ENCODE measurements around the gene CDH5. TPM values are rescaled to one million over a fixed set of nuclear protein-coding genes. Genes with fewer than 3 reads are reported as not detected.

CDH5 gene
- total RNA-seq, 1 experiment from 2014 or later, result 0.26 TPM

GRCh38 chr16:66382171-66382965, 15.9 kb downstream of the CDH5 start:
- POLR2A ChIA-PET (ENCODE audit: low non-redundant PET), result no interaction called here
- BruUV-seq (replicated peaks), result no TSS peak
- Histone ChIP-seq H3K9me3 (ENCODE audit: low read depth, low read length, poor library complexity, severe bottlenecking) (no peaks in the 10 kb centered on the region), H3K4me3 (ENCODE audit: low read depth, low read length, poor library complexity, severe bottlenecking) (no peak overlapping the region), H3K4me1 (ENCODE audit: insufficient read depth, low read length, poor library complexity, severe bottlenecking) (no peaks in the 10 kb centered on the region), H3K27ac (ENCODE audit: low read depth, low read length, poor library complexity, severe bottlenecking) (no peak overlapping the region), H3K36me3 (ENCODE audit: insufficient read depth, low read length, poor library complexity, severe bottlenecking) (no peaks in the 10 kb centered on the region), H3K27me3 (replicated peaks; ENCODE audit: insufficient read depth, low read depth, low read length, poor library complexity) (no peaks in the 10 kb centered on the region)
- intact Hi-C loops (cut with micrococcal nuclease; ENCODE audit: unreplicated experiment), result no loop called here
- no peak for DNase-seq (ENCODE audit: low spot score)
- CTCF ChIA-PET, result no interaction called here
- no peak for TF ChIP-seq EZH2 (IDR thresholded peaks at IDR 0.05; ENCODE audit: borderline replicate concordance, low read depth, low read length, poor library complexity, severe bottlenecking)
- TF ChIP-seq CTCF (conservative IDR thresholded peaks at IDR 0.05; ENCODE audit: low read depth, low read length), result no peak

- H3K4me3 ChIP-seq (ENCODE audit: low read depth, low read length, poor library complexity, severe bottlenecking), result no peak overlapping the region
- H3K9me3 ChIP-seq (ENCODE audit: low read depth, low read length, poor library complexity, severe bottlenecking), result no peaks in the 10 kb centered on the region
- peak; percentile 40 for DNase-seq (ENCODE audit: low spot score)
- H3K27ac ChIP-seq (ENCODE audit: low read depth, low read length, poor library complexity, severe bottlenecking), result no peak overlapping the region
- intact Hi-C loops (cut with micrococcal nuclease; ENCODE audit: unreplicated experiment), result no loop called here
- H3K36me3 ChIP-seq (ENCODE audit: insufficient read depth, low read length, poor library complexity, severe bottlenecking), result no peaks in the 10 kb centered on the region
- no peaks in the 10 kb centered on the region for H3K4me1 ChIP-seq (ENCODE audit: insufficient read depth, low read length, poor library complexity, severe bottlenecking)
- TF ChIP-seq EZH2 (IDR thresholded peaks at IDR 0.05; ENCODE audit: borderline replicate concordance, low read depth, low read length, poor library complexity, severe bottlenecking) (no peak), CTCF (conservative IDR thresholded peaks at IDR 0.05; ENCODE audit: low read depth, low read length) (no peak)
- H3K27me3 ChIP-seq (replicated peaks; ENCODE audit: insufficient read depth, low read depth, low read length, poor library complexity), result no peaks in the 10 kb centered on the region
- POLR2A ChIA-PET (ENCODE audit: low non-redundant PET), result no interaction called here
- CTCF ChIA-PET, result no interaction called here
- no TSS peak for BruUV-seq (replicated peaks)
These were observed 16.4 kb downstream of the CDH5 start for GRCh38 chr16:66382966-66383299.

- Histone ChIP-seq H3K27me3 (replicated peaks; ENCODE audit: insufficient read depth, low read depth, low read length, poor library complexity) (no peaks in the 10 kb centered on the region), H3K9me3 (ENCODE audit: low read depth, low read length, poor library complexity, severe bottlenecking) (no peaks in the 10 kb centered on the region), H3K4me3 (ENCODE audit: low read depth, low read length, poor library complexity, severe bottlenecking) (no peak overlapping the region), H3K27ac (ENCODE audit: low read depth, low read length, poor library complexity, severe bottlenecking) (no peak overlapping the region), H3K4me1 (ENCODE audit: insufficient read depth, low read length, poor library complexity, severe bottlenecking) (no peaks in the 10 kb centered on the region), H3K36me3 (ENCODE audit: insufficient read depth, low read length, poor library complexity, severe bottlenecking) (no peaks in the 10 kb centered on the region)
- TF ChIP-seq EZH2 (IDR thresholded peaks at IDR 0.05; ENCODE audit: borderline replicate concordance, low read depth, low read length, poor library complexity, severe bottlenecking), result no peak
- no peak for TF ChIP-seq CTCF (conservative IDR thresholded peaks at IDR 0.05; ENCODE audit: low read depth, low read length)
- BruUV-seq (replicated peaks), result no TSS peak
- ChIA-PET CTCF (no interaction called here), POLR2A (ENCODE audit: low non-redundant PET) (no interaction called here)
- DNase-seq (ENCODE audit: low spot score), result no peak
- intact Hi-C loops (cut with micrococcal nuclease; ENCODE audit: unreplicated experiment), result no loop called here
These were observed 17.1 kb downstream of the CDH5 start for GRCh38 chr16:66383551-66383950.

All from A673 (cell line).